Transverse colon (tissue), 4 donors: Measurements from ENCODE around the gene ARMC8. TPM values are rescaled to one million over a fixed set of nuclear protein-coding genes. Genes with fewer than 3 reads are reported as not detected.

Experiments
- DNase-seq: peaks from one replicate; pipeline ENCODE4 v3.0.0-alpha.2; 2019
- H3K27ac ChIP-seq, 4 donors: fragments of 200-600 bp; sonication (generic); 2 replicates each; pipeline ENCODE4 v1.5.1; 2016 to 2018; ENCODE audit warnings: inconsistent platforms in 4 of 4
- H3K27me3 ChIP-seq: fragments of 200-600 bp; sonication (generic); 2 replicates; pipeline ENCODE4 v1.5.1; 2017; ENCODE audit warnings: inconsistent platforms
- H3K36me3 ChIP-seq, 4 donors: fragments of 200-600 bp; sonication (generic); 2 replicates each; pipeline ENCODE4 v1.5.1; 2017 to 2019; ENCODE audit warnings: inconsistent platforms in 4 of 4
- H3K4me1 ChIP-seq, 4 donors: fragments of 200-600 bp; sonication (generic); 2 replicates each; pipeline ENCODE4 v1.5.1; 2017 to 2020; ENCODE audit warnings: inconsistent platforms in 4 of 4
- H3K4me3 ChIP-seq, 4 donors: fragments of 200-600 bp; sonication (generic); 1 replicate in 1 of 4; 2 replicates in 3 of 4; pipeline versions ENCODE4 v1.5.1 to v1.6.1; 2017 to 2019; ENCODE audit warnings: inconsistent platforms in 4 of 4
- H3K9me3 ChIP-seq, 2 donors: fragments of 200-600 bp; sonication (generic); 2 replicates each; pipeline ENCODE4 v1.5.1; 2017 to 2019; ENCODE audit warnings: inconsistent platforms in 2 of 2
- EP300 ChIP-seq: sonication (generic); formaldehyde crosslinking; IDR thresholded peaks from one replicate; pipeline ENCODE4 v1.6.1; 2017; ENCODE audit warnings: antibody characterized with exemption, low read depth
- POLR2A ChIP-seq: fragments of 450-650 bp; IDR thresholded peaks from one replicate; pipeline ENCODE4 v1.6.1; 2016; ENCODE audit warnings: antibody characterized with exemption, mild to moderate bottlenecking, moderate library complexity
- POLR2AphosphoS5 ChIP-seq, 3 donors: sonication (generic); formaldehyde crosslinking; IDR thresholded peaks; one replicate each; pipeline ENCODE4 v1.6.1; 2016; ENCODE audit warnings: antibody characterized with exemption in 3 of 3
- WGBS, 2 donors: methylation state at CpG; one replicate each; pipeline ENCODE4 v1.1.5; 2018; ENCODE audit warnings: low coverage in 1 of 2; 5-methylcytosine and 5-hydroxymethylcytosine counted together
- in situ Hi-C, 4 donors: fragments of 200-750 bp; cut with MboI; loops; one replicate each; pipeline versions ENCODE4 v1.15.0 to v1.15.1; 2017; ENCODE audit warnings: low sequenced_read_pairs in 3 of 4, low pct_ligation_motif_present in 1 of 4, low pct_unique_long_range_greater_than_20kb in 1 of 4
- intact Hi-C: fragments of 100-400 bp; cut with DNase I; formaldehyde crosslinking; loops from one replicate; pipeline ENCODE4 v1.15.1; 2023; ENCODE audit warnings: low total_unique reads
- total RNA-seq, 4 donors: library from RNA; depleted of rRNA; stranded (reverse); fragments of >200 nt; gene quantifications; one replicate each; pipeline ENCODE4 v1.1.0, GENCODE V29; 2016
- TF ChIP-seq, protein P1 (sequence below), 5 experiments: fragments of 200-600 bp in 3 of 5; fragments of 450-650 bp in 2 of 5; sonication (generic) in 3 of 5; IDR thresholded peaks; 1 replicate in 2 of 5; 2 replicates in 3 of 5; pipeline ENCODE4 v1.5.1; 2016 to 2017; ENCODE audit warnings: antibody characterized with exemption in 5 of 5, inconsistent platforms in 3 of 5, mild to moderate bottlenecking in 2 of 5, moderate library complexity in 1 of 5

ARMC8 gene, protein sequence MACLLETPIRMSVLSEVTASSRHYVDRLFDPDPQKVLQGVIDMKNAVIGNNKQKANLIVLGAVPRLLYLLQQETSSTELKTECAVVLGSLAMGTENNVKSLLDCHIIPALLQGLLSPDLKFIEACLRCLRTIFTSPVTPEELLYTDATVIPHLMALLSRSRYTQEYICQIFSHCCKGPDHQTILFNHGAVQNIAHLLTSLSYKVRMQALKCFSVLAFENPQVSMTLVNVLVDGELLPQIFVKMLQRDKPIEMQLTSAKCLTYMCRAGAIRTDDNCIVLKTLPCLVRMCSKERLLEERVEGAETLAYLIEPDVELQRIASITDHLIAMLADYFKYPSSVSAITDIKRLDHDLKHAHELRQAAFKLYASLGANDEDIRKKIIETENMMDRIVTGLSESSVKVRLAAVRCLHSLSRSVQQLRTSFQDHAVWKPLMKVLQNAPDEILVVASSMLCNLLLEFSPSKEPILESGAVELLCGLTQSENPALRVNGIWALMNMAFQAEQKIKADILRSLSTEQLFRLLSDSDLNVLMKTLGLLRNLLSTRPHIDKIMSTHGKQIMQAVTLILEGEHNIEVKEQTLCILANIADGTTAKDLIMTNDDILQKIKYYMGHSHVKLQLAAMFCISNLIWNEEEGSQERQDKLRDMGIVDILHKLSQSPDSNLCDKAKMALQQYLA
- 10 to 100 TPM; 48.1 to 63.8 (median 60.3) TPM for total RNA-seq

DNA sequence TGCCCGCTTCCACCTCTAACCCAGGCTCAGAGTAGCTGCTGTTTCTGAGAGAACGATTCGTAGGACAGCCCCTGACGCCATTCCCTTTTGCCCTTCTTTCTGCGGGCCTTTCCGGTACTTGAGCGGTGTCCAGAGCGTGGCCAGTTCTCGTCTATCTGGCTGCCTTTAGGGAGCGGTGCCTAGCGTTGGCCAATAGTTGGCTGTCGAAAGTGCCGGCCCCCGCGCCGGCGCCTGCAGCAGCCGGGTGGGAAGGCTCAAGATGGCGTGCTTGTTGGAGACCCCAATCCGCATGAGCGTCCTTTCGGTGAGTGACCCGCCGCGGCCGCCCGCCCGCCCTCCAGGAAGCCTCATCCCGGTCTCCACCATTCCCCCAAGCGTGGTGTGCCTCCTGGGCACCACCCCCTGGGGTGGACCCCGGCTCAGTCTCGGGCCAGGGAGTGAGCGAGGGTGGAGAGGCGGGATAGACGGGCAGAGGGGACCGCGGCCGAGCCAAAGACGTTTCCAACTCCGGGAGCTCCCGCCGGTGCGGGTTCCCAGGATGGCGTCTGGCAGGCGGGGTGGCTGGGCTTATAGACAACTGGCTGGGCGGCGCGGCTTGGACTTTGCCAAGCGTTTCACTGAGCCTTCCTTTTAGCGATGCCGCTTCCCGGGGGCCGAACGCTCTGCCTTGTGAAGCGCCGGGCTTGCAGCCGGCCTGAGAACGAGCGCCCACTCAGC, at the start of gene ARMC8:
TSS of gene ARMC8 (plus strand) at position 6 of the 717 bp plus-strand sequence. CDS start at position 260, 254 bp downstream.
- 0% methylated on average over 41 of the region's 59 CpGs; no CpG with 5 or more reads in 1 of the 2 donors for WGBS, 2 donors
- in situ Hi-C loops = no loop called here

DNA sequence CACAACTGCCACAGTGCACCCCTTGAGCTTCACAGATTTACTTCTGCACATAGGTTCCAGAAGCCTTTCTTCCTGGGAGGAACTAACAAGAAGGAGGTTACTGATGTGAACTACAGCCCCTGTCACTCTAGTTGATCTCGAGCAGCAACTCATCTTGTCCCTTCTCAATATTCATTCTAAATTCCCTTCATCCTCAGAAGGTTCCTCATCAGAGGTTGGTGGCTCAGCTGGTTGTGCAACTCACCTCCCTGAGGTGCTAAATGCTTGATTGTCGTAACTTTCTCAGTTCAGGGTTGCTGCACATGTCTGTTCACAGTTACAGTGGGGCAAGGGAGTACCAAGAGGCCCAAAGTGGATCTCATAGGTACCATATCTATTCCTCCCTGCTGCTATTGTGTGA, 49.2 kb upstream of the ARMC8 start:
- intact Hi-C loops (no loop called here), in situ Hi-C loops (no loop called here)
- H3K36me3 ChIP-seq = no peaks in the 10 kb centered on the region
- 62 to 88% methylated on average over 2 of the region's 2 CpGs for WGBS, 2 donors
- no peak overlapping the region for H3K27ac ChIP-seq
- DNase-seq = no peak
- TF ChIP-seq EP300 (no peak), POLR2AphosphoS5 (IDR thresholded peaks at IDR 0.05) (no peak), POLR2A (no peak)
- TF ChIP-seq, protein P1, sequence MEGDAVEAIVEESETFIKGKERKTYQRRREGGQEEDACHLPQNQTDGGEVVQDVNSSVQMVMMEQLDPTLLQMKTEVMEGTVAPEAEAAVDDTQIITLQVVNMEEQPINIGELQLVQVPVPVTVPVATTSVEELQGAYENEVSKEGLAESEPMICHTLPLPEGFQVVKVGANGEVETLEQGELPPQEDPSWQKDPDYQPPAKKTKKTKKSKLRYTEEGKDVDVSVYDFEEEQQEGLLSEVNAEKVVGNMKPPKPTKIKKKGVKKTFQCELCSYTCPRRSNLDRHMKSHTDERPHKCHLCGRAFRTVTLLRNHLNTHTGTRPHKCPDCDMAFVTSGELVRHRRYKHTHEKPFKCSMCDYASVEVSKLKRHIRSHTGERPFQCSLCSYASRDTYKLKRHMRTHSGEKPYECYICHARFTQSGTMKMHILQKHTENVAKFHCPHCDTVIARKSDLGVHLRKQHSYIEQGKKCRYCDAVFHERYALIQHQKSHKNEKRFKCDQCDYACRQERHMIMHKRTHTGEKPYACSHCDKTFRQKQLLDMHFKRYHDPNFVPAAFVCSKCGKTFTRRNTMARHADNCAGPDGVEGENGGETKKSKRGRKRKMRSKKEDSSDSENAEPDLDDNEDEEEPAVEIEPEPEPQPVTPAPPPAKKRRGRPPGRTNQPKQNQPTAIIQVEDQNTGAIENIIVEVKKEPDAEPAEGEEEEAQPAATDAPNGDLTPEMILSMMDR (IDR thresholded peaks at IDR 0.05) = no peak
- no peaks in the 10 kb centered on the region for H3K9me3 ChIP-seq
- H3K4me1 ChIP-seq = no peaks in the 10 kb centered on the region
- no peaks in the 10 kb centered on the region for H3K27me3 ChIP-seq
- no peak overlapping the region for H3K4me3 ChIP-seq

More for the DNA sequence above, at the start of gene ARMC8:
- intact Hi-C loops = no loop called here
- TF ChIP-seq POLR2AphosphoS5 (IDR thresholded peaks at IDR 0.05) (peak; percentile 89 to 92 (median 91)), POLR2A (peak; percentile 89), EP300 (no peak)
- TF ChIP-seq, protein P1 (IDR thresholded peaks at IDR 0.05) = peak in 1 of 5 experiments; percentile 10
- H3K9me3 ChIP-seq = no peaks in the 10 kb centered on the region
- DNase-seq = peak; percentile 73
- peaks cover 0 to 5% (median 0%) of the 10 kb centered on the region in 4 donors for H3K36me3 ChIP-seq
- peak within 1 kb of the TSS; percentile 85 to 87 (median 86) for H3K4me3 ChIP-seq
- peak within 1 kb of the TSS; percentile 96 to 97 (median 97) for H3K27ac ChIP-seq
- H3K4me1 ChIP-seq = peaks cover 10 to 32% (median 28%) of the 10 kb centered on the region in 4 donors
- peaks cover 5% of the 10 kb centered on the region for H3K27me3 ChIP-seq

DNA sequence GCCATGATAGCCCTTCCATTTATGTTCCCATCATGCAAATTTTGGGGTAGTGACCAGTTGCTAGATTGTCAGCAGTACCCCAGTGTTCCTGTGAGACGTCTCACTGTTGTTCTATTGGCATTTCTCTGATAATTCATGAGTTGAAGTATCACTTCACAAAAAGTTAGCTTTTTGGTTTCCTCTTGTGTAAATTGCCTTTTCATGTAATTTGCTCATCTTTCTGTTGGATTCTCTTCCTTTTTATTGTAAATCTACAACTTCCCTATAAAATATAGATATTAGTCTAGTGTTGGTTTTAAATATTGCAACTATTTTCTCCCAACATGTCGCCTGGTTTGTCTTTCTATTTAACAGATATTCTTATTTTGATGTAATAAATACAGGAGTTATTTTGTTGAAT, 47.4 kb upstream of the ARMC8 start:
- in situ Hi-C loops = no loop called here

More for the DNA sequence above, 47.4 kb upstream of the ARMC8 start:
- Histone ChIP-seq H3K4me3 (no peak overlapping the region), H3K36me3 (no peaks in the 10 kb centered on the region), H3K4me1 (no peaks in the 10 kb centered on the region), H3K27me3 (no peaks in the 10 kb centered on the region), H3K9me3 (no peaks in the 10 kb centered on the region), H3K27ac (no peak overlapping the region)
- no peak for TF ChIP-seq EP300
- no peak for TF ChIP-seq POLR2A
- TF ChIP-seq, protein P1 (IDR thresholded peaks at IDR 0.05) = no peak
- TF ChIP-seq POLR2AphosphoS5 (IDR thresholded peaks at IDR 0.05) = no peak
- no peak for DNase-seq
- WGBS, 2 donors = 33 to 44% methylated on average over 2 of the region's 2 CpGs
- intact Hi-C loops = no loop called here
